ENCODE data around the gene SHROOM1.

Gene SHROOM1

GRCh38 chr5:132853790-132854189 lies 23.3 kb upstream of the SHROOM1 start:
- no peak for DNase-seq (ENCODE audit: low spot score)

- no peak for DNase-seq (ENCODE audit: low spot score)
Observed at GRCh38 chr5:132853323-132853722, 22.9 kb upstream of the SHROOM1 start.

- DNase-seq (ENCODE audit: low spot score) = no peak
Observed at GRCh38 chr5:132850066-132850465, 19.6 kb upstream of the SHROOM1 start.

DNA sequence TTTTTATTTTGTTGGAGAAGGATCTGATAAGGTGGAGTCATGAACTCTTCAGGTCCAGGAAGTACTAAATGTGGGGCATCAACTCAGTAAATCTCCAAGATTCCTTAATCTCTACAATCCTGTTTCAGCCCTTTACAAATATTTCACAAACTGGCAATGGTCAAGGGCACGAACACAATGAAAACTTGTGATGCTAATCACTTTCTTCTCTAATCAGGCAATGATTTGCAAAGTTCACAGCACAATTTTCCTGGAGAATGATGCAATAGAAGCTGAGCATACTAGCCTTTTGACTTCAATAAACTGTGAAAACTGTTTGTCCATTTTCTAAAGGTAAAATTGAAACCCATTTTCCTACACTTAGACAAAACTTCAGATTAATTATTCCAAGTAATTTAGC lies 18.9 kb upstream of the SHROOM1 start:
- DNase-seq (ENCODE audit: low spot score) = no peak

- DNase-seq (ENCODE audit: low spot score) = no peak
Observed at GRCh38 chr5:132848270-132848669, 17.8 kb upstream of the SHROOM1 start.

GRCh38 chr5:132841305-132841704 lies 10.9 kb upstream of the SHROOM1 start:
- DNase-seq (ENCODE audit: low spot score) = no peak

GRCh38 chr5:132840896-132841295 lies 10.4 kb upstream of the SHROOM1 start:
- DNase-seq (ENCODE audit: low spot score) = no peak

DNA sequence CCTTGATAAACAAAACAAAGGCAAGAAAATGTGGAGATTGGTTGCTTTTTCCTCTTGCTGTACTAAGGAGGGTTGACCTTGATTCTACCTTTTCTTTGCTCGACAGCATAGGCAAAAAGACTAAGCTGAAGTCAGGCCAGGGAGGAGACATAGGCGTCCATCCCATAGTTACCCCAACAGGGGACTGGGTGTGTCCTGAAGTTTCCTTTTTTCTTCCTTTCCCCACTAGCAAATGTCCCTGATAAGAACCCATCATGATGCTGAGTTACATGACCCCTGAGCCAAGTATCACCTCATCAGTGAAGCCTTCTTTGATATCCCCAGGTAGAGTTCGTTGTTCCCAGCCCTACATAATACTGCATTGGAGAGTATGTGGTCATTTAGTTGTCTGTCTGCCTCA lies 9.9 kb upstream of the SHROOM1 start:
- DNase-seq (ENCODE audit: low spot score) = no peak

GRCh38 chr5:132839426-132840301 lies 9.2 kb upstream of the SHROOM1 start:
- no peak for DNase-seq (ENCODE audit: low spot score)

DNA sequence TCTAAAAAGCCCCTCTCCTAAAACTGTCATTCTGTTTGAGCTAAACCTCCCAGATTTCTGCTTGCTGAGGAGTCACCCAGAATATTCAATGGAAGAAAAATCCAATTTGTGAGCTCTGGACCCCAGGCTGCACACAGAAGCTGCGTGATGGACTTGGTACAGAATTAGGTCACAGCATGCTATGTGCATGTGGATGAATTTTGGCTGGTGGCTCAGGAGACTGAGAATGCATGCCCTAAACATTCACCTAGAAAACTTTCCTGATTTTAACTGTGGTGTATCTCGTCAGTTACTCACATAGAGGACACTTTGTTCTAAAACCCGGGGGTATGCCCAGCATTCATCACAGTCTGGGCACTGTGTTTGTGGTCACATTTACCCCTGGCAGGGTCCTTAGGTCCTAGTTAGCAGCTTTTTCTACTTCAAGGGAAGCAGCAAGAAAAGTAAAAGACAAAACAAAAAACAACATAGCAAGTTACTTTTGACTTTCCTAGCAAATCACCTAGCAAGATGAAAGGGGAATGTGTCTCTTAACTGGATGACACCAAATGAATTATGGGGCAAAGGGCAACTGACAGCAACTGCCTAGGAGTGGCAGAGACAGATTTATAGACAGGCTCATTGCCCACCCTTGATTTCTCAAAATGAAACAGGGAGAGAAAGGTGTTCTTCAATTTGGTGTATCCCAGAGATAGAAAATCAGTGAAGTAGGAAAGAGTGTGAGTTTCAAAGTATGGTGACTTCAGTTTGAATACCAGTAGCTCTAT lies 8.3 kb upstream of the SHROOM1 start:
- no peak for DNase-seq (ENCODE audit: low spot score)

DNA sequence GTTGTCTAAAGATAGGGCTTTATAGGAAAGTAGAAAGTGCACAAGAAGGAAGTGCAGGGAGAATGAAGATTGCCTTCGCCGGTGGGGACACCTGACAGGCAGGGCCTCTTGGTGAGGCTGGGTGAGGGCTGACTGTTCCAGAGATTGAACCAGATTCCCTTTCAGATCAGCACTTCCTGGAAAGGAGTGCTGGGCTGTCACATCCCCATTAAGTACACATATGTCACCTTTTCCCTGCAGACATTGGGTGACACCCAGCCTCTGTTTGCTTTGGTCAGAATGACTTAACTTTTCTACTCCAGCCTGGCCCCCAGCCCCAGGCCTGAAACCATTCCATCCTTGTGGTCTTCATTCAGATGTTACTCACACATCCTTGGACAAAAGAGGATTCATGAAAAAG lies 7.4 kb upstream of the SHROOM1 start:
- no peak for DNase-seq (ENCODE audit: low spot score)

GRCh38 chr5:132836852-132837251 lies 6.4 kb upstream of the SHROOM1 start:
- DNase-seq (ENCODE audit: low spot score) = no peak

DNA sequence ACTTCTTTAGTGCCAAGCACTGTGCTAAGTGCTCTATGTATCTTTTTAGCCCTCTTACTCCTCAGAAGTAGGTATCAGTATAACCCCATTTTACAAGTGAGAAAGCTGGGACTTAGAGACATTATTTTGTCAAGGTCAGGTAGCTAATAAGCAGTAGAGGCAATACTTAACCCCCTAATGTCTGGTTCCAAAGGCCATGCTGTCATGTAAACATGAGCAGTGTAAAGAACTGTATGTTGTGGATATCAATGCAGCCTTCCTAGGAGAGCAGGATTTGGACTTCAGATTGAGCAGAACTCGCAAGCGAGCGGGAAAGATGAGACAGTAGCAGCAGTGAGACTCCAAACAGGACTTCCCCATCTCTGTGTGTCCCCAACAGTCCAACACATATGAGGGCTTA lies 3.6 kb upstream of the SHROOM1 start:
- no peak for DNase-seq (ENCODE audit: low spot score)

DNA sequence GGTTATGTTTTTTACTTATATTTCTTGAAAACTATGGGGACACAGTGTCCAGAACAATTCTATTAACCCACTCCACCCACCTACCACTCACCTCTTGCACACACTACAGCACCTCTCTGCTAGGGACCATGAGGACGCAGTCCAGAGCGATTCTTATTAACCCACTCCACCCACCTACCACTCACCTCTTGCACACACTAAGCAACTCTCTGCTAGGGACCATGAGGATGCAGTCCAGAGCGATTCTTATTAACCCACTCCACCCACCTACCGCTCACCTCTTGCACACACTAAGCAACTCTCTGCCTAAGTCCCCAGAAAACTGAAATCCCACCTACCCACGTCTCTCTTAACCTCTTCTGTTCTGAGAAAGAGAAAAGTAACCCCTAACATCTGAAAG lies 2.2 kb upstream of the SHROOM1 start:
- no peak for DNase-seq (ENCODE audit: low spot score)

GRCh38 chr5:132831095-132831860 lies 831 bp upstream of the SHROOM1 start:
- no peak for DNase-seq (ENCODE audit: low spot score)

- peak; percentile 71 for DNase-seq (ENCODE audit: low spot score)
Observed at GRCh38 chr5:132829742-132830435, 558 bp downstream of the SHROOM1 start.

- no peak for DNase-seq (ENCODE audit: low spot score)
Observed at GRCh38 chr5:132828846-132829494, 1.5 kb downstream of the SHROOM1 start.

DNA sequence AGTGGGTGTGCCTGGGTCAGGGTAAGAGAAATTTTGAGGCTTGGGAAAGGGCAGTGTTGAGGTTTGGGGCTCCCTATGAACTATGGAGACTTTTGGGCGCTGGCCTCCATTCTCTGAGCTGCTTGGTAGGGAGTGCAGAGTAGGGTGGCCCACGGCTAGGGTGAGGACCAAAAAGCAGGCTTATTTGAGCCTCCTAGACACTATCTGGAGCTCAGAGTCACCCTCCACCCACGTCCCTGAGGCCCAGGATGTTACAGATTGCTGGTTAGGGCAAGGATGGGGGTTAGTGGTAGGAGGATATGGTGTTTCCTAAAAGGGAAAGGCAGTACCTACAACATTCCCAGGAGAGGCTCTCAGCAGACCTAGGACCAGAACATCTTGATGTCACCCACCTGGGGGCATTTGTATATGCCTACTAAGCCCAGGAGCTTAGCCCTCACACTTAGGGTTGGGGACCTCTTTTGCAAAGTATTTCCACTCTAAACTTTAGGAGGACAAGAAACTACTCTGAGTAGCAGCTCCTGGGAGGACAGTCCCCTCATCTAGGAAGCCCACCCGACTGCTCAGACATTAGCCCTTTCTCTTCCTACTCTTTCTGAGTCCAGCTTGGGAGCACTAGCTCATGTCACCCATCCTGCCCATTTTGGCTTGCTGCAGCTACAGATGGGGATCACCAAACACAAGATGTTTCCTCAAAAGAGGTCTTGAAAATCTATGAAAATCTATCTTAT lies 2.3 kb downstream of the SHROOM1 start:
- no peak for DNase-seq (ENCODE audit: low spot score)

- DNase-seq (ENCODE audit: low spot score) = no peak
Observed at GRCh38 chr5:132826424-132827082, 3.9 kb downstream of the SHROOM1 start.

- no peak for DNase-seq (ENCODE audit: low spot score)
Observed at GRCh38 chr5:132825834-132826391, 4.5 kb downstream of the SHROOM1 start.
